PC-9 (cell line): ENCODE data around the gene CD68. TPM values are rescaled to one million over a fixed set of nuclear protein-coding genes. Genes with fewer than 3 reads are reported as not detected.

Source experiments
- BruUV-seq: library from RNA; stranded (reverse); fragments of 400-500 nt; replicated peaks from 2 replicates; lab custom pipeline; 2021; lab: Mats Ljungman, UMichigan
- CTCF ChIA-PET: fragments of 300-600 bp; sonication (Branson Sonifier 250); formaldehyde crosslinking; loops from one replicate; lab custom pipeline; 2022; ENCODE audit warnings: antibody characterized with exemption; lab: Charles Lee
- POLR2A ChIA-PET: fragments of 300-600 bp; sonication (Branson Sonifier 250); formaldehyde crosslinking; loops from one replicate; lab custom pipeline; 2022; ENCODE audit warnings: antibody characterized with exemption; ENCODE audit not compliant: unreplicated experiment; lab: Charles Lee
- DNase-seq, 2 experiments: peaks; one replicate each; pipeline versions ENCODE4 v3.0.0 to v3.0.0-alpha.2; 2015 to 2022; ENCODE audit warnings: mixed read lengths in 1 of 2
- H2AFZ ChIP-seq: fragments of 200-600 bp; sonication (generic); 2 replicates; pipeline ENCODE4 v1.8.1; 2017; ENCODE audit warnings: antibody characterized with exemption
- H3F3A ChIP-seq: fragments of 200-600 bp; sonication (generic); 2 replicates; pipeline ENCODE4 v1.8.1; 2017; ENCODE audit warnings: antibody characterized with exemption, mild to moderate bottlenecking, low read depth; ENCODE audit not compliant: insufficient read depth
- H3K27ac ChIP-seq: fragments of 200-600 bp; sonication (generic); 2 replicates; pipeline ENCODE4 v1.6.1; 2016; ENCODE audit warnings: mixed run types
- H3K27me3 ChIP-seq: fragments of 200-600 bp; sonication (generic); 2 replicates; pipeline ENCODE4 v1.6.1; 2016; ENCODE audit warnings: low read depth, mixed run types; ENCODE audit not compliant: insufficient read depth
- H3K36me3 ChIP-seq: fragments of 200-600 bp; sonication (generic); 2 replicates; pipeline ENCODE4 v1.6.1; 2016; ENCODE audit warnings: low read depth, mixed run types
- H3K4me1 ChIP-seq: fragments of 200-600 bp; sonication (generic); replicated peaks from 2 replicates; pipeline ENCODE4 v1.6.1; 2016; ENCODE audit warnings: mixed run types; ENCODE audit not compliant: insufficient read depth
- H3K4me2 ChIP-seq: fragments of 200-600 bp; sonication (generic); 2 replicates; pipeline ENCODE4 v1.6.1; 2017; ENCODE audit warnings: mixed run types
- H3K4me3 ChIP-seq: fragments of 200-600 bp; sonication (generic); 2 replicates; pipeline ENCODE4 v1.6.1; 2016; ENCODE audit warnings: mixed run types
- H3K79me2 ChIP-seq: fragments of 200-600 bp; sonication (generic); 2 replicates; pipeline ENCODE4 v1.6.1; 2017; ENCODE audit warnings: low read depth, mixed run types
- H3K9me2 ChIP-seq: fragments of 200-600 bp; sonication (generic); 2 replicates; pipeline ENCODE4 v1.8.1; 2017; ENCODE audit warnings: mild to moderate bottlenecking; ENCODE audit not compliant: insufficient read depth
- H3K9me3 ChIP-seq: fragments of 200-600 bp; sonication (generic); 2 replicates; pipeline ENCODE4 v1.8.1; 2016; ENCODE audit warnings: low read depth; ENCODE audit not compliant: insufficient read depth
- H4K20me1 ChIP-seq: fragments of 200-600 bp; sonication (generic); 2 replicates; pipeline ENCODE4 v1.8.1; 2017; ENCODE audit not compliant: insufficient read depth
- CTCF ChIP-seq: fragments of 200-600 bp; sonication (generic); conservative IDR thresholded peaks from 2 replicates; pipeline ENCODE4 v1.6.1; 2017; ENCODE audit warnings: mixed run types, antibody characterized with exemption, mild to moderate bottlenecking, moderate library complexity
- EZH2 ChIP-seq: fragments of 200-600 bp; sonication (generic); IDR thresholded peaks from 2 replicates; pipeline ENCODE4 v1.8.0; 2017; ENCODE audit warnings: antibody characterized with exemption, low read depth
- intact Hi-C: fragments of 100-400 bp; cut with micrococcal nuclease; formaldehyde crosslinking; loops from one replicate; pipeline ENCODE4 v1.10.0; 2022; ENCODE audit not compliant: unreplicated experiment
- total RNA-seq: library from RNA; stranded (reverse); gene quantifications from 2 replicates; pipeline ENCODE4 v1.2.3, GENCODE V29; 2021

CD68 gene
- total RNA-seq, 1 experiment from 2014 or later, result 37.0 TPM

- ChIA-PET POLR2A (no interaction called here), CTCF (no interaction called here)
- no peaks in the 10 kb centered on the region for H3K4me1 ChIP-seq
- no peaks in the 10 kb centered on the region for H3K36me3 ChIP-seq
- H3K4me2 ChIP-seq, result no peak overlapping the region
- H3K27ac ChIP-seq, result no peak overlapping the region
- no peak overlapping the region for H2AFZ ChIP-seq
- no peaks in the 10 kb centered on the region for H3K79me2 ChIP-seq
- no TSS peak for BruUV-seq
- no peak for TF ChIP-seq CTCF
- H3K4me3 ChIP-seq, result no peak overlapping the region
- DNase-seq, result no peak
- H3K27me3 ChIP-seq, result no peaks in the 10 kb centered on the region
- H3K9me2 ChIP-seq, result no peaks in the 10 kb centered on the region
- intact Hi-C loops, result no loop called here
- H3F3A ChIP-seq, result no peaks in the 10 kb centered on the region
- H4K20me1 ChIP-seq, result no peaks in the 10 kb centered on the region
- no peaks in the 10 kb centered on the region; the same call in 1 of the 2 replicates for H3K9me3 ChIP-seq
These were observed 41.4 kb upstream of the CD68 start for GRCh38 chr17:7538050-7538449.

GRCh38 chr17:7538891-7539545 lies 40.4 kb upstream of the CD68 start:
- H3K4me3 ChIP-seq, result no peak overlapping the region
- H3K4me2 ChIP-seq, result no peak overlapping the region
- ChIA-PET CTCF (no interaction called here), POLR2A (no interaction called here)
- no peaks in the 10 kb centered on the region; the same call in 1 of the 2 replicates for H3K9me3 ChIP-seq
- H3K9me2 ChIP-seq, result no peaks in the 10 kb centered on the region
- no peaks in the 10 kb centered on the region for H3F3A ChIP-seq
- no peaks in the 10 kb centered on the region for H3K4me1 ChIP-seq
- H2AFZ ChIP-seq, result no peak overlapping the region
- H4K20me1 ChIP-seq, result no peaks in the 10 kb centered on the region
- intact Hi-C loops, result no loop called here
- H3K27me3 ChIP-seq, result no peaks in the 10 kb centered on the region
- H3K27ac ChIP-seq, result no peak overlapping the region
- no peaks in the 10 kb centered on the region for H3K36me3 ChIP-seq
- no peak for TF ChIP-seq CTCF
- DNase-seq, result no peak
- BruUV-seq, result no TSS peak
- H3K79me2 ChIP-seq, result no peaks in the 10 kb centered on the region

GRCh38 chr17:7541074-7541621 lies 38.3 kb upstream of the CD68 start:
- TF ChIP-seq EZH2 (no peak), CTCF (no peak)
- no peak for DNase-seq
- H3K36me3 ChIP-seq, result no peaks in the 10 kb centered on the region
- no TSS peak for BruUV-seq
- no peaks in the 10 kb centered on the region for H3F3A ChIP-seq
- no peaks in the 10 kb centered on the region for H3K4me1 ChIP-seq
- no peak overlapping the region for H3K4me2 ChIP-seq
- no peaks in the 10 kb centered on the region for H4K20me1 ChIP-seq
- ChIA-PET CTCF (no interaction called here), POLR2A (interaction anchor here (0.6 kb wide), 1 partner anchor 87 kb away, joined by 9 read pairs; no protein-coding TSS in a partner anchor)
- H3K9me3 ChIP-seq, result no peaks in the 10 kb centered on the region; the same call in 1 of the 2 replicates
- H3K4me3 ChIP-seq, result no peak overlapping the region
- no peaks in the 10 kb centered on the region for H3K9me2 ChIP-seq
- H3K27me3 ChIP-seq, result no peaks in the 10 kb centered on the region
- no peaks in the 10 kb centered on the region for H3K79me2 ChIP-seq
- no peak overlapping the region for H2AFZ ChIP-seq
- intact Hi-C loops, result no loop called here
- no peak overlapping the region for H3K27ac ChIP-seq
